NCI-H1694 (cell line): ENCODE measurements around the gene CYTH1.

Source experiments
- DNase-seq: peaks from one replicate; lab custom pipeline; 2025; lab: John Stamatoyannopoulos, UW

CYTH1 gene

GRCh38 chr17:78715000-78715771 lies 66.9 kb downstream of the CYTH1 start:
- no peak for DNase-seq

- DNase-seq = no peak
Observed at GRCh38 chr17:78714534-78714933, 67.5 kb downstream of the CYTH1 start.

GRCh38 chr17:78712043-78712442 lies 70.0 kb downstream of the CYTH1 start:
- DNase-seq = no peak

GRCh38 chr17:78710607-78711006 lies 71.5 kb downstream of the CYTH1 start:
- no peak for DNase-seq

- no peak for DNase-seq
Observed at GRCh38 chr17:78709751-78710181, 72.3 kb downstream of the CYTH1 start.

- DNase-seq = no peak
Observed at GRCh38 chr17:78709119-78709681, 72.9 kb downstream of the CYTH1 start.

GRCh38 chr17:78708510-78708973 lies 73.5 kb downstream of the CYTH1 start:
- DNase-seq = peak; percentile 76

- DNase-seq = no peak
Observed at GRCh38 chr17:78707923-78708322, 74.2 kb downstream of the CYTH1 start.

GRCh38 chr17:78707016-78707415 lies 75.1 kb downstream of the CYTH1 start:
- no peak for DNase-seq

- DNase-seq = peak; percentile 19
Observed at GRCh38 chr17:78706271-78706915, 75.7 kb downstream of the CYTH1 start.

GRCh38 chr17:78705071-78705470 lies 77.0 kb downstream of the CYTH1 start:
- no peak for DNase-seq

GRCh38 chr17:78704594-78704993 lies 77.5 kb downstream of the CYTH1 start:
- DNase-seq = no peak

- DNase-seq = no peak
Observed at GRCh38 chr17:78697554-78698343, 84.3 kb downstream of the CYTH1 start.

- no peak for DNase-seq
Observed at GRCh38 chr17:78697122-78697521, 85.0 kb downstream of the CYTH1 start.

GRCh38 chr17:78696016-78696982 lies 85.8 kb downstream of the CYTH1 start:
- no peak for DNase-seq

GRCh38 chr17:78694805-78695531 lies 87.1 kb downstream of the CYTH1 start:
- DNase-seq = no peak

- DNase-seq = no peak
Observed at GRCh38 chr17:78693346-78694083, 88.6 kb downstream of the CYTH1 start.

GRCh38 chr17:78692460-78693010 lies 89.5 kb downstream of the CYTH1 start:
- no peak for DNase-seq

GRCh38 chr17:78689029-78689428 lies 93.0 kb downstream of the CYTH1 start:
- no peak for DNase-seq
